Mesendoderm (in vitro differentiated cells): ENCODE measurements around the gene KLHL11.

Experiments used
- DNase-seq: peaks from one replicate; pipeline ENCODE4 v3.0.0; 2013
- H2AK5ac ChIP-seq: 2 replicates; pipeline ENCODE4 v1.6.1; 2013; ENCODE audit warnings: low read length, inconsistent platforms
- H2BK120ac ChIP-seq: 2 replicates; pipeline ENCODE4 v1.6.1; 2013; ENCODE audit warnings: low read depth, mild to moderate bottlenecking, low read length, moderate library complexity, mixed read lengths
- H2BK15ac ChIP-seq: replicated peaks from 2 replicates; pipeline ENCODE4 v1.6.1; 2013; ENCODE audit warnings: low read depth, mild to moderate bottlenecking, moderate library complexity
- H2BK5ac ChIP-seq: 2 replicates; pipeline ENCODE4 v1.6.1; 2013; ENCODE audit warnings: low read length, inconsistent platforms
- H3K18ac ChIP-seq: 2 replicates; pipeline ENCODE4 v1.6.1; 2013; ENCODE audit warnings: mild to moderate bottlenecking, low read length, mixed read lengths
- H3K23ac ChIP-seq: one replicate; pipeline ENCODE4 v1.6.1; 2013; ENCODE audit warnings: low read length
- H3K27ac ChIP-seq: 2 replicates; pipeline ENCODE4 v1.5.1; 2013; ENCODE audit warnings: low read depth, mild to moderate bottlenecking, inconsistent platforms, low read length, moderate library complexity
- H3K27me3 ChIP-seq: 2 replicates; pipeline ENCODE4 v1.6.1; 2013; ENCODE audit warnings: low read length, control low read depth, mild to moderate bottlenecking, inconsistent platforms; ENCODE audit not compliant: insufficient read depth, poor library complexity
- H3K36me3 ChIP-seq: 2 replicates; pipeline ENCODE4 v1.6.1; 2013; ENCODE audit warnings: low read length, inconsistent platforms; ENCODE audit not compliant: control insufficient read depth, insufficient read depth
- H3K4ac ChIP-seq: one replicate; pipeline ENCODE4 v1.6.1; 2013; ENCODE audit warnings: low read depth, mild to moderate bottlenecking, low read length, moderate library complexity
- H3K4me1 ChIP-seq: 2 replicates; pipeline ENCODE4 v1.6.1; 2013; ENCODE audit warnings: low read depth, low read length, inconsistent platforms; ENCODE audit not compliant: control insufficient read depth
- H3K4me2 ChIP-seq: 2 replicates; pipeline ENCODE4 v1.6.1; 2013; ENCODE audit warnings: low read length
- H3K4me3 ChIP-seq: 2 replicates; pipeline ENCODE4 v1.5.1; 2013; ENCODE audit warnings: mild to moderate bottlenecking, low read length
- H3K56ac ChIP-seq: one replicate; pipeline ENCODE4 v1.6.1; 2013; ENCODE audit warnings: low read length
- H3K79me1 ChIP-seq: 2 replicates; pipeline ENCODE4 v1.6.1; 2013; ENCODE audit warnings: low read length, inconsistent platforms
- H3K79me2 ChIP-seq: 2 replicates; pipeline ENCODE4 v1.6.1; 2013; ENCODE audit warnings: mild to moderate bottlenecking, low read length; ENCODE audit not compliant: control insufficient read depth, insufficient read depth
- H3K9ac ChIP-seq: 2 replicates; pipeline ENCODE4 v1.6.1; 2013; ENCODE audit warnings: low read length, inconsistent platforms
- H4K5ac ChIP-seq: one replicate; pipeline ENCODE4 v1.6.1; 2013; ENCODE audit warnings: low read length
- H4K8ac ChIP-seq: one replicate; pipeline ENCODE4 v1.6.1; 2013; ENCODE audit warnings: low read depth, mild to moderate bottlenecking, control low read depth, low read length, moderate library complexity
- WGBS: extraction: QIAGEN DNeasy Blood & Tissue Kit; methylation state at CpG from one replicate; pipeline ENCODE4 v1.1.7; 2013; ENCODE audit warnings: low lambda C conversion rate, missing lambda C conversion rate; ENCODE audit not compliant: insufficient coverage; ENCODE audit errors: extremely low coverage; 5-methylcytosine and 5-hydroxymethylcytosine counted together

Gene KLHL11

DNA sequence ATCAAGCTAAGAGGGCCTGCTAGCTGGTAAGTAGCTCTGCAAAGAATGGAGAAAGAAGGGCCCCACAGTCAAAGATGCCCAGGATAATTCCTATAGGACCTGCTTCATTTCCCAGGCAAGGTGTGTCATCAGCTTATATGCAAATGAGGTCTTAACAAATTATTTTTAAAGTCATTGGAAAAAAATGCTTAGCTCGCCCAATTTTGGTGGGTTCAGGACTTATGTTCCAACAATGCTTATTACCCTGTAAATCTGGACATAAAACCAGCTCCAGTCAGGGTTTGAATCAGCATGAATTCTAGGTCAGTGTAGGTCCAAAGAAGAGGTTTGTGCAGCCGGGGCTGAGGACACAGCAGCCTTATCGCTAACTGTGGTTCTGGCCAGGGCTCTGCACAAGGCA, 28.2 kb upstream of the KLHL11 start:
- Histone ChIP-seq H3K27ac (no peak overlapping the region), H3K79me2 (no peaks in the 10 kb centered on the region), H3K23ac (no peak overlapping the region), H2BK120ac (no peak overlapping the region), H3K4me3 (no peak overlapping the region), H3K36me3 (peaks cover 39% of the 10 kb centered on the region), H3K27me3 (no peaks in the 10 kb centered on the region), H4K5ac (no peak overlapping the region), H3K9ac (no peak overlapping the region), H3K18ac (no peak overlapping the region), H3K56ac (no peak overlapping the region), H3K4me1 (no peaks in the 10 kb centered on the region), H3K4me2 (no peak overlapping the region), H3K4ac (no peak overlapping the region), H3K79me1 (peaks cover 18% of the 10 kb centered on the region), H2AK5ac (no peak overlapping the region), H4K8ac (no peak overlapping the region), H2BK5ac (no peak overlapping the region), H2BK15ac (no peak overlapping the region)
- no CpG with 5 or more reads among the region's 3 CpGs for WGBS
- no peak for DNase-seq

DNA sequence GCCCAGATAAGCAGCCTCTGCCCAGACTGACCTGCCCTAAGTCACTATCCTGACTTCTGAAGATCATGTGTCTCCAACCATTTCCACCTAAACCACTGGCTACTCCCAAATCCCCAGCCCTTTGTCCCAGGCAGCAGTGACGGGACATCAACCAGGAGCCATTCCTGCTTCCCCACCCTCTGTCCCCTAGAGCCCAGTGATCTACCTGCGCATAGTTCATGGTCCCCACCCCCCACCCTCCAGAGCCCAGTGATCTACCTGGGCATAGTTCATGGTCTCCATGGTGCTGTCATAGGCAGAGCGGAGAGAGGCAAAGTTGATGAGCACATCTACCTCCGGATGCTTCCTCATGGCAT, 26.8 kb upstream of the KLHL11 start:
- H2BK5ac ChIP-seq, result no peak overlapping the region
- WGBS, result no CpG with 5 or more reads among the region's 4 CpGs
- no peak overlapping the region for H4K5ac ChIP-seq
- no peaks in the 10 kb centered on the region for H3K27me3 ChIP-seq
- no peak overlapping the region for H3K4me3 ChIP-seq
- H2AK5ac ChIP-seq, result no peak overlapping the region
- no peak overlapping the region for H4K8ac ChIP-seq
- no peak overlapping the region for H3K4ac ChIP-seq
- H3K23ac ChIP-seq, result no peak overlapping the region
- H2BK120ac ChIP-seq, result no peak overlapping the region
- no peaks in the 10 kb centered on the region for H3K79me2 ChIP-seq
- H3K56ac ChIP-seq, result no peak overlapping the region
- no peak overlapping the region for H3K9ac ChIP-seq
- H3K4me2 ChIP-seq, result no peak overlapping the region
- H3K18ac ChIP-seq, result no peak overlapping the region
- H3K36me3 ChIP-seq, result peaks cover 44% of the 10 kb centered on the region
- no peak for DNase-seq
- no peak overlapping the region for H2BK15ac ChIP-seq
- no peaks in the 10 kb centered on the region for H3K4me1 ChIP-seq
- peaks cover 18% of the 10 kb centered on the region for H3K79me1 ChIP-seq
- H3K27ac ChIP-seq, result no peak overlapping the region

DNA sequence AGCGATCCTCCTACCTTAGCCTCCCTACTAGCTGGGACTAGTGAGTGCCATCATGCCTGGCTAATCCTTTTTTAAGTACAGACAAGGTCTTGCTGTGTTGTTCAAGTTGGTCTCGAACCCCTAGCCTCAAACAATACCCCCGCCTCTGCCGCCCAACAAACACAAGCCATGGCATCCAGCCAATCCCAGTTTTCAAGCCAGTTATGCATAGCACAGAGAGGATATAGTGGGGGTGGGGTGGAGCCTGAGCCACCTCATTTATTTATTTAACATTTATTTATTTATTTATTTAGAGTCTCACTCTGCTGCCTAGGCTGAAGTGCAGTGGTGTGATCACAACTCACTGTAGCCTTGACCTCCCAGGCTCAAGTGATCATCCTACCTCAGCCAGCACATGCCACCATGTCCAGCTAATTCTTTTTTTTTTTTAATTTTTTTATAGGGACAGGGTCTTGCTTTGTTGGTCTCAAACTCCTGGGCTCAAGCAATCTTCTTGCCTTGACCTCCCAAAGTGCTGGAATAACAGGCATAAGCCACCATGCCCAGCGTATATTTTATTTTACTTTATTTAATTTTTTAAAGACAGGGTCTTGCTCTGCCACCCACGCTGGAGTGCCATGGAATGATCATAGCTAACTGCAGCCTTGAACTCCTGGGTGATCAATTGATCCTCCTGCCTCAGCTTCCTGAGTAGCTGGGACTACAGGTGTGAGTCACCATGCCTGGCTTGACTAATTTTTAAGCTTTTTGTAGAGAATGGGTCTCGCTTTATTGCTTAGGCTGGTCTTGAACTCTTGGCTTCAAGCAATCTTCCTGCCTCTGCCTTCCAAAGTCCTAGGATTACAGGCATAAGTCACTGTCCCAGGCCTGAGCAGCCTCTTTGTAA, 26.2 kb upstream of the KLHL11 start:
- no peak overlapping the region for H4K8ac ChIP-seq
- no peak overlapping the region for H3K4me2 ChIP-seq
- H3K4me3 ChIP-seq, result no peak overlapping the region
- H2BK120ac ChIP-seq, result no peak overlapping the region
- no peak overlapping the region for H3K27ac ChIP-seq
- H3K79me1 ChIP-seq, result peaks cover 14% of the 10 kb centered on the region
- H3K23ac ChIP-seq, result no peak overlapping the region
- DNase-seq, result no peak
- H3K18ac ChIP-seq, result no peak overlapping the region
- no peaks in the 10 kb centered on the region for H3K4me1 ChIP-seq
- H3K56ac ChIP-seq, result no peak overlapping the region
- no peak overlapping the region for H2BK5ac ChIP-seq
- H3K79me2 ChIP-seq, result no peaks in the 10 kb centered on the region
- H4K5ac ChIP-seq, result no peak overlapping the region
- H3K27me3 ChIP-seq, result no peaks in the 10 kb centered on the region
- WGBS, result no CpG with 5 or more reads among the region's 7 CpGs
- H3K9ac ChIP-seq, result no peak overlapping the region
- H3K36me3 ChIP-seq, result peaks cover 41% of the 10 kb centered on the region
- no peak overlapping the region for H2BK15ac ChIP-seq
- no peak overlapping the region for H3K4ac ChIP-seq
- H2AK5ac ChIP-seq, result no peak overlapping the region

DNA sequence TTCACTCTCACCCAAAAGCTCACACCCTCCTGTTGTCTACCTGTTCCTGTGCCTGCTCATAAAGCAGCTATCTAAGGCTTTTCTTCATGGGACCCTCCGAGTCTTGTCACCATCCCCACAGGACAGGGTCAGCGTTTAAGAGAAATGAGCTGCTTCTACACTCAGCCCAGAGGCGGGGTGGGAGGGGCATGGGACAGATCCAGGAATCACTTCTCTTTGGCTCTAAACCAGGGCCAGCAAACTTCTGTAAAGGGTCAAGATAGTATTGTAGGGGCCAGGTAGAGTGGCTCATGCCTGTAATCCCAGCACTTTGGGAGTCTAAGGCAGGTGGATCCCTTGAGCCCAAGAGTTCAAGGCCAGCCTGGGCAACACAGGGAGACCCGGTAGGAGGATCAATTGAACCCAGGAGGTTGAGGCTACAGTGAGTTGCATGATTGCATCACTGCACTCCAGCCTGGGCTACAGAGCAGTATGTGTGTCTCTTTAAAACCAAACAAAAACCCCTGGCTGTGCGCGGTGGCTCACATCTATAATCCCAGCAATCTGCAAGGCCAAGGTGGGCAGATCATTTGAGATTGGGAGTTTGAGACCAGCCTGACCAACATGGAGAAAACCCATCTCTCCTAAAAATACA, 23.2 kb upstream of the KLHL11 start:
- H3K4me2 ChIP-seq, result no peak overlapping the region
- no peak overlapping the region for H3K9ac ChIP-seq
- H4K8ac ChIP-seq, result no peak overlapping the region
- H3K18ac ChIP-seq, result no peak overlapping the region
- no peaks in the 10 kb centered on the region for H3K4me1 ChIP-seq
- no peak overlapping the region for H3K23ac ChIP-seq
- WGBS, result no CpG with 5 or more reads among the region's 6 CpGs
- DNase-seq, result no peak
- no peak overlapping the region for H2BK15ac ChIP-seq
- no peaks in the 10 kb centered on the region for H3K79me2 ChIP-seq
- H2BK120ac ChIP-seq, result no peak overlapping the region
- H3K56ac ChIP-seq, result no peak overlapping the region
- H4K5ac ChIP-seq, result no peak overlapping the region
- no peaks in the 10 kb centered on the region for H3K27me3 ChIP-seq
- no peak overlapping the region for H3K4ac ChIP-seq
- no peak overlapping the region for H3K4me3 ChIP-seq
- peaks cover 10% of the 10 kb centered on the region for H3K79me1 ChIP-seq
- no peak overlapping the region for H2BK5ac ChIP-seq
- no peak overlapping the region for H2AK5ac ChIP-seq
- no peak overlapping the region for H3K27ac ChIP-seq
- peaks cover 42% of the 10 kb centered on the region for H3K36me3 ChIP-seq

DNA sequence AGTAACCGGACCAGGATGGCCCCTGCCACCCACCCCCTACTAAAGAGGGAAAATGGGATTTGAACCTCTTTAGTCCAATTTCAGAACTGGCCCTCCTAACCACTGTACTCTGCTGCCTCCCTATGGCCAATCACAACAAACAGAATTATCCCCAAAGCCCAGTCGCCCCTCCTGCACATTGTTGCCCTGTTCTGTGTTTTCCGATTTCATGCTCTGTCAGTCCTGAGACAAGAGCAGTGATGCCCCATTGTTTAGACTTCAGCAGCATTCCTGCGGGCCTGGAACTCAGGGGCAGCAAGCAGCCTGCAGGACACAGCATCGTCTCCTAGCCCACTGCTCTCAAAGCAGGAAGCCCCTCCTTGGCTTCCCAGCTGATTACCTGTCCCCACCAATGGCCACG, 20.5 kb upstream of the KLHL11 start:
- Histone ChIP-seq H3K9ac (no peak overlapping the region), H3K18ac (no peak overlapping the region), H2BK5ac (no peak overlapping the region), H3K27ac (no peak overlapping the region), H3K56ac (no peak overlapping the region), H2BK15ac (no peak overlapping the region), H3K4me1 (no peaks in the 10 kb centered on the region), H3K36me3 (peaks cover 41% of the 10 kb centered on the region), H4K8ac (no peak overlapping the region), H3K27me3 (no peaks in the 10 kb centered on the region), H3K4me2 (no peak overlapping the region), H2AK5ac (no peak overlapping the region), H3K23ac (no peak overlapping the region), H3K79me2 (peaks cover 2% of the 10 kb centered on the region), H2BK120ac (no peak overlapping the region), H3K79me1 (peaks cover 16% of the 10 kb centered on the region), H3K4ac (no peak overlapping the region), H3K4me3 (no peak overlapping the region), H4K5ac (no peak overlapping the region)
- WGBS, result no CpG with 5 or more reads among the region's 6 CpGs
- peak; percentile 22 for DNase-seq
